Suppressor macrophage treated with lipopolysaccharide for 4 hours (primary cell): ENCODE data around the gene SDHAF1.
"Not testable (repeated sequence)": the region's sequence is repeated elsewhere in the genome, so short reads cannot be mapped to it uniquely, and the experiment has no call there.

Experiments used
- DNase-seq: peaks from one replicate; pipeline ENCODE4 v3.0.0-alpha.2; 2020

The SDHAF1 gene, protein sequence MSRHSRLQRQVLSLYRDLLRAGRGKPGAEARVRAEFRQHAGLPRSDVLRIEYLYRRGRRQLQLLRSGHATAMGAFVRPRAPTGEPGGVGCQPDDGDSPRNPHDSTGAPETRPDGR

GRCh38 chr19:35995048-35995993 is at the start of gene SDHAF1:
SDHAF1 (plus strand) TSS chr19:35995188; CDS start chr19:35995275, 87 bp downstream.
- DNase-seq = peak; percentile 98

- no peak for DNase-seq
These were observed 48.8 kb upstream of the SDHAF1 start for GRCh38 chr19:35946203-35946602.

DNA sequence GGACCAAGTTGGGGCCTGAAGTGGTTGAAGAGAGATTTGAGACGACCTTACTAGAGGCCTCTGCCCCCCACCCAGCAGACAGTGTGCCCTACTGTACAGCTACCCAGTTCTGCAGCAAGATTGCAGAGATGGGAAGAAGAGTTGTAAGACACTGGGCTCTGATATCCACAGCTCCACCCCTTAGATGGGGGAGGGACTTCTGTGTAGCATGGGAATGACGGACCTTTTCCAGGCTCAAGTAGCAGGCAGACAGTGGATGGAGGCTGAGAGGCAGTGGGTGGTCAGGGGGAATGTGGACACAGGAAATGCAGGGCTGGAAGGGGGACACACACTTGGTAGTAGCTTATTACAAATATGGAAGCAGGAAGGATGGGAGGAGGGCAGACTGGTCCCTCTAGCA is 45.9 kb upstream of the SDHAF1 start:
- no peak for DNase-seq

- no peak for DNase-seq
These were observed 38.9 kb upstream of the SDHAF1 start for GRCh38 chr19:35955881-35956634.

- DNase-seq = not testable (repeated sequence)
These were observed 37.6 kb upstream of the SDHAF1 start for GRCh38 chr19:35957411-35957810.

- DNase-seq = no peak
These were observed 36.3 kb upstream of the SDHAF1 start for GRCh38 chr19:35958660-35959039.

- peak; percentile 56 for DNase-seq
These were observed 35.7 kb upstream of the SDHAF1 start for GRCh38 chr19:35959040-35959967.

DNA sequence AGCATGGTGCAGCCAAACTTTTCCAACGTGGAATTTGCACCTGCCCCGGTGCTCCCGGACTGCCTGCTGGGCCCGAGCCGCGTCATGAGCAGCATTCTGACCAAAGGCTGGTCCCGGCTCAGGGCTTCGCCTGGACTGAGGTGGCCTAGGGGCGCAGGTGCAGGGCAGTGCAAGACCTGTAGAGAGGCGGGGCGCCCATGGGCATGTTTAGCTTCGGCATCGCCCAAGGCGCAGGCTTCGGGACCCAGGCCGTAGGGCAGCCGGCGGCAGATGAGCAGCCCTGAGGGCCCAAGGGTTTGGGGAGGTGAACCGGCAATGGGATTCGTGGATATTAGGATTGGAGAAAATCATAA is 35.0 kb upstream of the SDHAF1 start:
- no peak for DNase-seq

- no peak for DNase-seq
These were observed 34.5 kb upstream of the SDHAF1 start for GRCh38 chr19:35960432-35960972.

DNA sequence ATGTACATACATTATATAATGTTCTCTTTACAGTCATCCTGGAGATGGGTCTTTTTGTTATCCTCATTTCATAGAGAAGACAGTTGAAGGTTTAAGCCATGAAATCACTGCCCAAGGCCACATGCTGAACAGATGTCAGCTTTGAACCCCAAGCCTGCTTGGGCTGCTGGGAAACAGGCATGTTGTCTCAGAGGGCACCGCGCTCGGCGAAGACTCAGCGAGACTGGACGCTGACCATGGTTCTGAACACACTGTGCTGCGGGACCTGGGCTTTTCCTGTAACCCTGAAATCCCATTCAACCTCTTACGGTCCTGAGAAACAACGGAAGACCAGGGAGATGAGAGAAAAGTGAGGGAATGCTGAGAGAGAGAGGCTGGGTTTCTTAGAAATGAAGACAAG is 31.5 kb upstream of the SDHAF1 start:
- peak; percentile 45 for DNase-seq

- no peak for DNase-seq
These were observed 28.2 kb upstream of the SDHAF1 start for GRCh38 chr19:35966771-35967170.

DNA sequence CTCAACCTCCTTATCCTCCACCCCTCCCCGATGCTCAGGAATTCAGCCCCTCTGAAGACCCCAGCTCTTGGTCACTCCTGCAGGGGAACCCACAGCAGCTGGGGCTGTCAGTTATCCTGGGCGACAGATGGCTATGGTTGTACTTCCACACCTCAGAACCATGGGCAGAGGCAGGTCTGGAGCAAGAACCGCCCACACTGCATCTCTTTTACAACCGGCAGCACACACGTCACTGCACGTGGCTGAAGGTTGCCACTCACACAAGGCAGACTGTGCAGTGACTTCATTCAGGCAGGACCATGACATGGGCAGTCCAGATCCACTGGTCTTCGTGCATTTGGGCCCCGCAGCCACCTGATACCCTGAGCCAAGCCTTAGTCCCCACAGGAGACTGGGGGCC is 21.5 kb upstream of the SDHAF1 start:
- DNase-seq = peak; percentile 6

- peak; percentile 21 for DNase-seq
These were observed 19.3 kb upstream of the SDHAF1 start for GRCh38 chr19:35975608-35976214.

DNA sequence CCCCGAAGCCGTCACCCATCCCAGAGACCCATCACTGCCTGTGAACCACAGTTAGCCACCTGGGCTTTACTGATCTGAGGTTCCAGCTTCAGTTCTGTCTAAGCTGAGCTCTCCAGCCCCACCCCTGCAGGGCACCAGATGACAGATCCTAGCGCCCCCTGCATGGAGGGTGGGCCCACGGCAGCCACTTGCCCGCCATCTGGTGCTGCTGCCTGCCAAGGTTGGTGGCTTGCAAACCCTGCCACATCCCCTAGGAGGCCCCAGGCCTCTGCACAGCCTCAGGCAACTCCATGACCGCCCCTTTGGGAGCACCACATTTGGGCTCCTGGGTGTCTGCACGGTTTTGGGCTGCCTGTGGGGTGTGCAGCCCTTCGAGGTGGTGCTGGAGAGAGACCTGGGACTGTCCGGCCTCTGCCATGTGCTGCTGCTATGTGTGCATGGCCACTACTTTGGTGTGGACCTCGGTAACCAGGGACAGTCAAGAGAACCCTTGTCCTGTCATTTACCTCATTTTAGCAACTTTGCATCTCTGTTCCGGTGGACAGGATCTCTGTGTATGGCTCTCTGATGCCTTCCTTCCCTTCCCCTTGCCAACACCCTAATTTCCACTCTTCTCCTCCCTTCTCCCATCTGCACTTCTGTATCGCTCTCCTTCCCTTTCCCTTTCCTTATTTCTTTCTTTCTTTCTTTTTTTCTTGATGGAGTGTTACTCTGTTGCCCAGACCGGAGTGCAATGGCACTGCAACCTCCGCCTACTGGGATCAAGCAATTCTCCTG is 17.4 kb upstream of the SDHAF1 start:
- peak; percentile 9 for DNase-seq

GRCh38 chr19:35978271-35978670 is 16.7 kb upstream of the SDHAF1 start:
- no peak for DNase-seq

DNA sequence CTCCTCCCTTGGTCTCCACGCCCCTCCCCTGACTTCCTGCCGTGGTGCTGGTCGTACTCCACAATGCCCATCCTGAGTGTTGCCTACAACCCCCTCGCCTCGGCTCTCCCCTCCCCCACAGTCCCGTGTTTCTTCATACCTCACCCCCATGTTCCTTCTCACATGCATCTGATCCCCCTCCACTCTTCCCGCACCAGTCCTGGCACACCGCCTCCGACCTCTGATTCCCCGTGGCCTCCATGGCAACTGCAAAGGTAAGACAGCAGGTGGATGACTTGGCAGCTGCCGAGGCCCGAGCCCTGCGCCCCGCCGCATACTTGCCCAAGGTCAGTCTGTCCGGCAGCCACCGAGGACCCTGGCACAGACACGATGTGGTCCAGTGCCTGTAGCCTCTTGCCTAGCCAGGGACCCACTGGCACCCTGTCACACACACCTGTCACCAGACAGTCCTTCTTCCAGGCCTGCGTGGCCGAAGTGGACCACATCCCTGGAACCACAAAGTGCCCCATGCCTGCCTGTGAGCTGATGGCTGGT is 16.1 kb upstream of the SDHAF1 start:
- no peak for DNase-seq

DNA sequence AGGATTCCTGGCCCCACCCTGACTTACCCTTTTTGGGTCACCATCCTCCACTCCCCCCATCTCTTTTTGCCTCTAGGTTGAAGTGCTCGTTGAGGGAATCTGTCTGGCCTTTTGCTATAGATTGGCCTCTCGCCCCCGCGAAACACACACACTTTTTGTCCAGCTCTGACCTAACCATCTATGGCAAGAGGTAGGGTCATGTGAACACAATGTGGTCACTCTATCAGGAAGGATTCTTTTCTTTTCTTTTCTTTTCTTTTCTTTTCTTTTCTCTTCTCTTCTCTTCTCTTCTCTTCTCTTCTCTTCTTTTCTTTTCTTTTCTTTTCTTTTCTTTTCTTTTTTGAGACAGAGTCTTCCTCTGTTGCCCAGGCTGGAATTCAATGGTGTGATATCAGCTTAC is 14.0 kb upstream of the SDHAF1 start:
- DNase-seq = not testable (repeated sequence)

DNA sequence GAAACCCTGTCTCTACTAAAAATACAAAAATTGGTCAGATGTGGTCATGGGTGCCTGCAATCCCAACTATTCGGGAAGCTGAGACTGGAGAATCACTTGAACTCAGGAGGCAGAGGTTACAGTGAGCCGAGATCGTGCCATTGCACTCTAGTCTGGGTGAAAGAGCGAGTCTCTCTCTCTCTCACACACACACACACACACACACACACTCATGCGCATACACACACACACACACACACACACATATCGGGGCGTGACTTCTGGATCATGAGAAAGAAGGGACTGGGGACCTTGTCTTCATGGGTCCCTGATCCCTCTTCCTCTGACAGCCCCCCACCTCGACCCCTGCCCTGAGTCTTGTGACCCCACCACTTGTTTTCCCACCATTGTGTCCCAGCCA is 11.8 kb upstream of the SDHAF1 start:
- no peak for DNase-seq

DNA sequence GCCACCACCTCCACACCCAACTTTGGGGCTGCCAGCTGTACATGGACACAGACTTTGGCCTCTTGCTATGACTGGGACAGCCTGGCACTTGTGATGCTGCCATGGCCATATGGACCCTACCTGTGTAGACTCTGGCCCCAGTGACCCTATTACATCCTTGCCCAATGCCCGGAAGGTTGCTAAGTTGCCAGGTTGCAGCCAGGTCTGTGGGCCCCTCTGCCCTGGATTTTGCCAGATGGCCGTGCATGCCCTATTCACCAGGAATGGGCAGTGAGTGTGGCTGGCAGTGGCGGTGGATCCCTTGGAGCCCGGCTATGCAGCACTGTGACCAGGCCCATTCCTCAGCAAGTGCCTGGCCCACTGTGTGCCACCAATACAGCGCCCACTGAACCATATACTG is 8.9 kb upstream of the SDHAF1 start:
- DNase-seq = no peak

DNA sequence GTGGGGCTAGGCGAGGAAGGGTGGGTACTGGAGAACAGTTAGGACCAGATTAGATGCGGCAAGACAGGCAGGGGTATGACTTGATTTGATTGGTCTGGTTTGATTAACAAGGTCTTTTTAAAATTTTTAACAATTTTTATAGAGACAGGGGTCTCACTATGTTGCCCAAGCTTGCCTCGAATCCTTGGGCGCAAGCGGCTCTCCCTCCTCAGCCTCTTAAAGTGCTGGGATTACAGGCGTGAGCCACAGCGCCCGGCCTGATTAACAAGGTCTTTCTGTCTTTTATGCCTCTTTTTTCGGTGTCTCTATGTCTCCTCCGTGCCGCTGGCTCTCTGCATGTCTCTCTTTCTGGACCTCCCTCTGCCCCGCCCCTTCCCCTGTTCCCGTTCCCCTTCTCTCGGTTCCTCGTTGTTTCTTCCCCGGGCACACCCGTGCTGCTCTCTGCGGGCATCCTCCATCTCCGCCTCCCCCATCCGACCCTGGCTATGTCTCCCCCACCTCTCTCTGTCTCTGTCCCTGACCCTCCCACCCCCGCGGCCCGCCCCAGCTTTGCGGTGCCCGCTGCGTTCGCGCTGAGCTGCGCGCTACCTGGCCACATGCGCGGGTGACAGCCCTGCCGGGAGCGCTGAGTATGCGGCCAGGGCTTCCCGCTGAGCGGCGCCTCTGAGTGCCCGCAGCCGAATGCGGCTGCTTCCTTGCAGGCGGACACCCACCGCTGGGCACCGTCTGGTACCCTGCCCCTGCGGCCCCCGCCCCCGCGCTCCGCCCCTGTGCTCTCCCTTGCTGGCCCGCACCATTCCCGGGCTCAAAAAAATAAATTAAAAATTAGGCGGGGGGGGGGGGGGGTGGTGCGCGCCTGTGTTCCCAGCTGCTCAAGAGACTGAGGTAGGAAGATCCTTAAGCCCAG is 8.1 kb upstream of the SDHAF1 start:
- peak; percentile 65 for DNase-seq
